Activated naive CD8-positive, alpha-beta T cell treated with anti-CD3 and anti-CD28 coated beads, Interleukin-2, amount 50 U/mL, for 16 hours (primary cell): ENCODE results near the gene KLHDC10.
"Not testable (repeated sequence)": the region's sequence is repeated elsewhere in the genome, so short reads cannot be mapped to it uniquely, and the experiment has no call there.

Experiments used
- DNase-seq: peaks from one replicate; pipeline ENCODE4 v3.0.0-alpha.2; 2020; ENCODE audit warnings: low read depth, low spot score

The KLHDC10 gene

DNA sequence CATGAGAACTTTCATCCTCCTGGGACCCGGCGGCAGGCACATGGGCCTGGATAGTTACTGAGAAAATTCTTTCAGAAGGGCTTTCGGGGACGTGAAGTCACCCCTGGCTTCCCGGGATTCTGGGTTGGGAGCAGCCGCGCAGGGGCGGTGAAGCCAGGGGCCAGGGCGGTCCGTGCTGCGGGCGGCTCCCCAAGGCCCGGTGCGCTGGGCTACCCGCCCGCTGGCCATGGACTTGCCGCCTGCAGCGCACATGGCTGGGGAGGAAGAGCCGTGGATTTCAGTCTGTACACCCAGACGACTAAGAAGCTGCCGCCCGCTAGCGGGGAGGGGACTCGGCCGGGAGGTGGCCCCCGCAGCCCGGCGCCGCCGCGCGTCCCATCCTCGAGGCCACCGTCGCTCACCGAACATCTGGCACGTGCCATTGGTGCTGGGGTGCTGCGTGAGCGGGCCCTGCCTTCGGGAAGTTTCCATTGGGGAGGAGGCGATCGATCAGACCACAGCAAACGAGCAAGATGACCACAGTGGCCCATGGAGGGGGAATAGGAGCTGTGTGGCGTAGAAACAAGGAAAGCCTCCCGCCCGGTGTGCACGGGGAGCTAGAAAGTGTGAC, 70.3 kb downstream of the KLHDC10 start:
- no peak for DNase-seq

DNA sequence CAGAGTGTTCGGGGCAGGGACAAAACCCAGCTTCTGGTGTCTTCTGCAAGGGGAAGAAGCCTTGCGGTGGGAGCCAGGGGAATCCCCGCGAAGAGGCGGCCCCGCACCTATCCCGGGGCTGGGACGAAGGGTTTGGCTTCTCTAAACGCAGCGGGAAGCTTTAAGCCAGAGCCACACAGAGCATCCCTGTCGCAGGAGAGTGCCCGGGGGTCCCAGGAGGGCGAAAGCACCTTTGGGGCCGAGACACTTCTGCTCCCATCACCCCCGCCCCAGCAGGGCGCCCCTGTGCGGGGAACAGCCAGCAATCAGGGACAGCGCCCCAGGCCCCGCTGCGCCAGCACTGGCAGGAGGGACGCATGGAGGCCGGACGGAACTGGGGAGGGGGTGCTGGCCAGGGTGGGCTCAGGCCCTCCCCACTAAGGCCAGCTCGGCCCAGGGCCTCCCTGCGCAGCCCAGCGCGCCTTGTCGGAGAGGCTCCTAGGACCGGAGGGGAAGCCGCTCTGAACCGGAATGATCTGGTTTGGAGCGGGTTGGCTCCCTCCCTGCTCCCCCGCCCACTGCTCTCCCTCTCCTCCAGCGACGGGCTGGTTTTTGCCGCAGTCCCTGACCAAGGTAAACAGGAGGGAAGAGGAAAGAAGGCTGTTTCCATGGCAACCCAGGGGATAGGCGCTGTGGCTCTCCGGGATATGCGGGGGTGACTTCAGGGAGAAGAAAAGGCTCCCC, 71.0 kb downstream of the KLHDC10 start:
- no peak for DNase-seq

DNA sequence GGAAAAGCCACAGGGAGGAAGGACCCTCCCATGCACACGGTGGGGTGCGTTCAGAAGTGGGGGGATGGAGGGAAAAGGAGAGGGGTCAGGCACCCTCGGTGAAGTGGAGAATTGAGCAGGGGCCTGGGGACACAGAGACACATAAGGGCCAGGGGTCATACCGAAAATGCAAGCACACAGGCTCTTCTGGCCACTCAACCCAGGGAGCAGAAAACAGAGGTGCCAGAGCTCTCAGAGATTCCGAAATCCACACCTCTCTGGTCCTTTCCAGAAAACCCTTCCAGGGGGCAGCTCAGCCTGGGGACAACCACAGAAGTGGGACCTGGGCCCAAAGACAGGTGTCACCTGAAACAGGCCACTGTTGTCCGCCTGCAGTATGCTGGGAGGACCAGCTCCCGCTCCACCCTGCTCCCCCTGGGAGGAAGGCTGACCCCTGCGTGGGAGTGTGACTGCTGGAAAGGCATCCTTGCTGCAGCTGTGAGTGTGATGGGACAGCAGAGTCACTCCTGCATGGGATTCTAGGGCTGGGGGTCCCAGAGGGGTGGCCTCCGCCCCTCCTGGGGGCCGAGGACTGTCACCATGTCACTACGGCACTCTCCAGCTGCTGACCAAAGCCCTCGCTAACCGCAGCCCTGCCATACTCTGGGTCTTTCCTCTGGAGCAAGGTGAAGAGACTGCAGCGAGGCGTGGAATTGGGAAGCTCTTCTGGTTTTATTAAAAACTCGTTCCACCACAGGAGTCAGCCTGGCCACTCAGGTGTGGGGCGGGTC, 71.7 kb downstream of the KLHDC10 start:
- no peak for DNase-seq

DNA sequence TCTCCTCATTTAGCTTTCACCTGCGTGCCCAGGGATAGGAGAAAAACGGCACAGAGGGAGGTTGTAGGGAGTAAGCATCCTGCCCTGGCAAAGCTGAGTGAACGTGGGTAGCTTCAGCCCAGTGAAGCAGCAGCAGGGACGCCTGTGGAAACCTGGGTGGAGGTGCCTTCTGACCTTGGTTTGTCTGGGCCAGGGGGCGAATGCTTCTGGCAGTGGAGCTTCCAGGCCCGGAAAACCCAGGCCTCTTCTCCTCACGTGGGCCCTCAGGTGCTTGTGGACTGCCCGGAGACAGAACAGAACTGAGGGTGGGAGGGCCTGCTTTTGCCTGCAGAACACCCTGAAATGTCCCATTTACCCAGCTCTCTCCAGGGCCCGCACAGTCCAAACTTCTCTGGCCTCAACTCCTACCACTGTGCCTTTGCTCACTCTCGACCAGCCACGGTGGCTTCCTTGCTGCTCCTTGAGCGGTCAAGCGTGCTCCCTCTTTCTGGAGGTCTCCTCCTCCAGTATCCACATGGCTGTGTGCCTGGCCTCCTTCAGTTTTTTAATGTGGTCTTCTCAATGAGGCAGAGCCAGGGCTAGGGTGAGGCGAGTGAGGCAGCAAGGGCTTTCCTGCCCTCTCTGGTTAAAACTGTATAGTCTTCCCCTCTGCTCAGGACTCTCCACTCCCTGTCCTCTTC, 72.5 kb downstream of the KLHDC10 start:
- no peak for DNase-seq

DNA sequence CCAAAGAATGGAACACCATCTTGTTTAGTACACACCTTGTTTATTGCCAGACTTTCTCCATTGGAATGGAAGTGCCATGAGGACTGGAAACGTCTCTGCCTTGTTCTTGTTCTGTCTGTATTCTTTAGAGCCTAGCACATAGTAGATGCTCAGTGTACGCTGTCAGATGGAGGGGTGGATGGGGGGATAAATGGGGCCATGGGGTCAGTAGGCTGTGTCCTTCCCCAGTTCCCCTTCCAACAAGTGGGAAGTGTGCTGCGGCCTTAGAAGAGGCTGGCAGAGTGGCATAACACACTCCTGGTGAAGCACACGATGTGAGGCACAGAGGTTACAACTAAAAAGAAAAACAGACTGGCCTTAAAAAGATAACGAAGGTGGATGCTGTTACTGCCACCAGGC, 73.0 kb downstream of the KLHDC10 start:
- DNase-seq, result no peak

DNA sequence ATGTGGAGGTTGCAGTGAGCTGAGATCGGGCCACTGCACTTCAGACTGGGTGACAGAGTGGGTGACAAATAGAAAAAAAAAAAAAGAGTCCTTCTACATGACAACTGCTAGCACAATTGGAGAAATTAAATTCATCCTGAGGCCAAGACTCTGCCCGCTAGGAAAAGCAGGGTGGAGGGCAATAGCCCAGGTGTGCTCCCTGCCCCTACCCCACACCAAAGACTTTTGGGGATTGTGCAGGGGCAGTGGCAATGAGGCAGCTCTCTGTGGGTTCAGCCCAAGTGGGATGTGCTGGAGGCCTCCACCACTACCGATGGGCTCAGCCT, 73.6 kb downstream of the KLHDC10 start:
- DNase-seq, result no peak

DNA sequence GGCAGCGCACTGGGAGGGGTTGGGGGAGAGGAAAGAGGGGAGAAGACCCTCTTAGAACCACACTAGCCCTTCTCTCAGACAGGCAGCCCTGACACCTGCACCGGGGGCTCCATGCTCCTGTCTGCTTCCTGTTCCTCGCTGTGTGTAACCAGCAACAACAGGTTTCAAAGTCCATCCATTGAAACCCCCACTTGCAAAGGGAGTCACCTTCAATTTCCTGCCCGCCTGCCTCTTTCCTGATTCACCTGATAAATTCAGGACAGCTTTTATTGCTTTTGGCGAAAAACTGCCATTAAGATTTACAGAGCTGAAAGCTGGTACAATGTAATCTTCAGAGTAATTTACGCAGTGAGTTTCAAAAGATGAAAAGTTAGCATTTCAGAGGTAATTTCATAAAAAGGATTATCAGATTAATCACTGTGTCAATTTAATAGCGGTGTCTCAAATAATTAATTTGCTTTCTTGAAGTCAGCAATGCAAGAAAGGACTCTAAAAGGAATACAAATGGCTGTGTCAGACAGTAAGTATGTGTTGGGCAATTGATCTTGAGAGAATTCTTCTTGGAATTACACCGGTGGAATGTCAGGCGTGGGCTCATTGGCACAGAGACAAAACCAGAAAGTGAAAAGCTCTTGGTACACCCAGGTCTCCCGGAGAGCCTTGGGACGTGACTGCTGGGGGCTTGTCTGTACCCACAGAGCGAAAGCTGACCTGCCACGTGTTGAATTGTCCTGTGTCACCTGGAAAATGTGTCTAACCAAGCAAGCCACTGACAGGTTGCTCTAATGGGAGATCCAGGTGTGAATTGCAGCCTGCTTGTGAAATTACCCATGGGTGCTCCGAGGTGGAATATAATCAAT, 74.2 kb downstream of the KLHDC10 start:
- DNase-seq, result no peak

DNA sequence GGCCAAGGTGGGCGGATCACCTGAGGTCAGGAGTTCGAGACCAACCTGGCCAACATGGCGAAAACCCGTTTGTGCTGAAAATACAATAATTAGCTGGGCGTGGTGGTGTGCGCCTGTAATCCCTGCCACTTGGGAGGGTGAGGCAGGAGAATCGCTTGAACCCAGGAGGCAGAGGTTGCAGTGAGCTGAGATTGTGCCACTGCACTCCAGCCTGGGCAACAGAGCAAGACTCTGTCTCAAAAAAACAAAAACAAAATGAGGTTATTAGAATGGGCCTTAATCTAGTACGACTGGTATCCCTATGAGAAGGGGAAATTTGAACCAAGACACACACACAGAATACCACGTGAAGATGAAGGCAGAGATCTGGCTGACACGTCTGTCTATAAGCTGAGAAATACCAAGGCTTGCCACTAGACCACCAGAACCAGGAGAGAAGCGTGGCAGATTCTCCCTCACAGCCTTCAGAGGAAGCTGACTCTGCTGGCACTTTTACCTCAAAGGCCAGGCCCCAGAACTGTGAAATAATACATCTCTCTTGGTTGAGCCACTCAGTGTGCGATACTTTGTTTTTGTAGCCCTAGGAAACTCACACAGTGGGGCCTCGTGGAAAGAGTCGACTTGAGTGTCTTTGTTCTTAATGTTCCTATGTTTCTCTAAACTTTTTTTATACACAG, 75.2 kb downstream of the KLHDC10 start:
- DNase-seq, result no peak

DNA sequence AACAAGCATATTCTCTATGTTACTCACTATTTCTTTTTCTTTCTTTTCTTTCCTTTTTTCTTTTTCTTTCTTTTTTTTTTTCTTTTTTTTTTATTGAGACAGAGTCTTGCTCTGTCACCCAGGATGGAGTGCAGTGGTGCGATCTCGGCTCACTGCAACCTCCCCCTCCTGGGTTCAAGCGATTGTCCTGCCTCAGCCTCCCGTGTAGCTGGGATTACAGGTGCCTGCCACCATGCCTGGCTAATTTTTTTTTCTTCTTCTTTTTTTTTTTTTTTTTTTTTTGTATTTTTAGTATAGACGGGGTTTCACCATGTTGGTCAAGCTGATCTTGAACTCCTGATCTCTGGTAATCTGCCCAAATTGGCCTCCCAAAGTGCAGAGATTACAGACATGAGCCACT, 75.8 kb downstream of the KLHDC10 start:
- DNase-seq, result not testable (repeated sequence)

DNA sequence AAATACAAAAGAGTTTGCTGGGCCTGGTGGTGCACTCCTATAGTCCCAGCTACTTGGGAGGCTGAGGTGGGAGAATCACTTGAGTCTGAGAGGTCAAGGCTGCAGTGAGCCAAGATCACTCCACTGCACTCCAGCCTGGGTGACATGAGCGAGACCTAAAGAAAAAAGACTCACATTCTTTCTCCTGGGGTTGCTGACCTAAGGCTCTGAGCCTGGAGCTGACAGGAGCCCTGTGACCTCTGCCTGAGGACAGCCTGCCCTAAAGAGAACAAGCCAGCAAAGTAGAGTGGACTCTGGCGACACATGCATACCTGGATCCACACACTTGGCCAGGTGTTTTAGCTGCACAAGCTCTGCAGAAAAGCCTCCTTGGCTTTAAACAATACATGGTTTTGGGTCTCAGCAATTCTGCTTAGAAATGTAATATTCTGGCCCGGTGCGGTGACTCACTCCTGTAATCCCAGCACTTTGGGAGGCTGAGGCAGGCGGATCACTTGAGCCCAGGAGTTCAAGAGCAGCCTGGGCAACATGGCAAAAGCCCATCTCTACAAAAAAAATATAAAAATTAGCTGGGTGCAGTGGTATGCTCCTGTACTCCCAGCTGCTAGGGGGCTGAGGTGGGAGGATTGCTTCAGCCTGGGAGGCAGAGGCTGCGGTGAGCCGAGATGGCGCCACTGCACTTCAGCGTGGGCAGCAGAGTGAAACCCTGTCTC, 76.5 kb downstream of the KLHDC10 start:
- no peak for DNase-seq

DNA sequence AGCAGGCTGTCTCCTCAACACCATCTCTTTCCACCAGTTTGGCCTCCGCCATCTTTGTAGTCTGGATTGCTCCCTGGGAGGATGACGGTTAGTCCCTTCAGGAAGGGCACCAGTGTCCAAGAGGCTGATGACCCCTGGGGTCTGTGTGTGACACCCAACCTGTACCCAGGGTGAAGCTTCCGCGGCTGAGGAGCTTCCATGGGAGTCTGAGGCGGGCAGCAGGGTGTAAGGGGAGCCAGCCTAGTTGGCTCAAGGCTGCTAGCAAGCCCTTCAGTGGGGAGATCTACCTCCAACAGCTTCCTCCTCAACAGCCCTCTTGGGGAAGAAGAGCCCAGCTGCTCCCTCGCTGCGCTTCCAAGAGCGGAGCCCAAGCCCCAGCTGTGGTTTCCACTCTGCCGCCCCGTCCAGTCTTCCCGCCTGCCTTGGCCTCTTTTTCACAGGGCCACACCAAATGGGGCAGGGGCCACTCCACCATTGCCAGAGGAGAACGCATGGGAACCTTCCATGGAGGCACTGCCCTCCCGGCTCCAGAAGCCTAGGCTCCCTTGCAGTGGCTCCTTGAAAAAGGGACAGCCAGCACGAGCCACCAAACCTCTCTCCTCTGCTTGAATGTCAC, 77.5 kb downstream of the KLHDC10 start:
- no peak for DNase-seq

DNA sequence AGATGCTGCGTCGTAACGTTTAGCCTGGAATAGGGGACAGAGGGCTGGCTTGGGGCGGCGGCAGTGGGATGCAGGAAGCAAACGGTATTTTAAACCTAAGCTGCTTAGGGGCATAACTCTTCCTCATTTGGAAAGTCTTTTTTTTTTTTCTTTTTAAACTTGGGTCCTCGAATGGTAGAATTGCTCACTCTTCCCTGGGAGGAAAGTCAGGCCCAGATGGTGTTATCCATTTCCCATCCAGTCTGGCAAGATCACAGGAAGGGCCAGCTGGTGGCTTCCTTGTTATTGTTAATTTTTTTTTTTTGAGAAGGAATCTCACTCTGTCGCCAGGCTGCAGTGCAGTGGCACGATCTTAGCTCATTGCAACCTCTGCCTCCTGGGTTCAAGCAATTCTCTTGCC, 78.2 kb downstream of the KLHDC10 start:
- DNase-seq, result no peak

DNA sequence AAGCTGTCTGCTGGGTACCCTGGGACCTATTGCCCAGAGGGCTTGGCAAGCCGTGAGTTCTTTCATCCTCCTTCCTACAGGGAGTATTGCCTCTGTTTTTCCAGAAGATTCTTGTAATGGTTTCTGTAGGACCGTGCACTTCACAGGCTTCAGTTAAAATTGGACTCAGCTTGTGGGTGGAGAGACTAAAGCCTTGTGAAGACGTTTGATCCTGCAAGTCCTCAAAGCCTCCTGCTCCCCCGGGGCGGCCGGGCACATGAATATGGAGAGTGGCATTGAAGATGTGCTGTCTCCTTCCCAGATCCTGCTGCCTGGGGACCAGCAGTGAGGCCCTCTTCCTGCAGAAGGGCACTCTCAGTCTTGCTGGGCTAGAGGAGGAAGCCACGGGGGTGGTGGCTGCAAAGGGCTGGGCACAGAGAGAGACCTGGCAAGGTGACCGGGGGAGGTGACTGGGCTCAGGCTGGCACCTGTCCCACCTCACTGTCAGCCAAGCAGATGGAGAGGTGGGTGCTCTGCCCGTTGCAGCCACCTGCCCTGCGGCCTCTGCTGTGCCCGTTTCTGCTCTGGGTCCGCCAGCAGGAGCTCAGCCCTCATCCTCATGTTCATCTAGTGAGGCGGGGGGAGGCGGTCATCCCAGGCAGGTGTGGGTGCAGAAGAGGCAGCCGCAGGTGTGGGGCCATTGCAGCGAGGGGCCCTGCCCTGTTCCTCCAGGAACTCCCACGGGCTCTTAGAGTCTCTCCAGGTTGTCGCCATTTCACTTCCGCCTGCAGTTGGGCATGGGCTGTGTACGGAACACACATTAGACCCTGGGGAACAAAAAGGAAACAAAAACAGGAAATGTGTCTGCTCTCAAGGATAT, 79.2 kb downstream of the KLHDC10 start:
- no peak for DNase-seq

DNA sequence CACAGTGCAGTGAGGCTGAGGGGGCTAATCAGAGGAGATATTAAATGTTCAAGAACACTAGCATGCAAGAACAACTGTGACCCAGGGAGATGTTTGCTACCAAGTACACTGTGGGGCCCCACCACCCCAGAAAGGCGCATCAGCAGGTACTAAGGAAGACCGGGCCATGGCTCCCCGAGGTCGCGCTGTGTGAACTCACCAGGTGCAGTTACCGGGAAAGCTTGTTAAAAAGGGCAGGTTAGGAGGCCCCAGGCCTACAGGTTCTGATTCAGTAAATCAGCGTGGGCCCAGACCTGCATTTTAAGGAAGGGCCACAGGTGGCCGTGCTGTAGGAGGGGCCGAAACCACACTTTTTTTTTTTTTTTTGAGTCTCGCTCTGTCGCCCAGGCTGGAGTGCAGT, 80.3 kb downstream of the KLHDC10 start:
- no peak for DNase-seq

DNA sequence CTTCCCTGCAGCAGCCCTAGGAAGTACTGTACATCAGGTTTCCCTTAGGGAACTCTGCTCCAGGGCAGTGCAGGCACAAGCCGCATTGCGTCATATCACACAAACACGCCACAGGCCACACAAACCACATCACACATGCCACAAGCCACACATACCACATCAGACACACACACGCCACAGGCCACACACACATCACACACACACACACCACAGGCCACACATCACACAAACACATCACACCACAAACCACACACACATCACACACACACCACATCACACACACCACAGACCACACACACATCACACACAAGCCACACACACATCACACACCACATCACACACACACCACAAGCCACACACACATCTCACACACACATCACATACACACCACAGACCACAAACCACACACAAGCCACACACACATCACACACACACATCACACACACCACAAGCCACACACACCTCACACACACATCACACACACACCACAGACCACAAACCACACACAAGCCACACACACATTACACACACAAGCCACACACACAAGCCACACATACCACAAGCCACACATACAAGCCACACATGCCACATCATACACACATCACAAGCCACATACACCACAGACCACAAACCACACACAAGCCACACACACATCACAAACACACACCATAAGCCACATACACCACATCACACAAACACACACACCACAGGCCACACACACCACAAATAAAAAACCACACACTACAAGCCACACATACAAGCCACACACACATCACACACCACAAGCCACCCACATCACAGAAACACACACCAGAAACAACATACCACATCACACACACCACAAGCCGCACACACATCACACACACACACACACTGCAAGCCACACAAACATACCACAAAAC, 81.5 kb downstream of the KLHDC10 start:
- DNase-seq, result no peak

DNA sequence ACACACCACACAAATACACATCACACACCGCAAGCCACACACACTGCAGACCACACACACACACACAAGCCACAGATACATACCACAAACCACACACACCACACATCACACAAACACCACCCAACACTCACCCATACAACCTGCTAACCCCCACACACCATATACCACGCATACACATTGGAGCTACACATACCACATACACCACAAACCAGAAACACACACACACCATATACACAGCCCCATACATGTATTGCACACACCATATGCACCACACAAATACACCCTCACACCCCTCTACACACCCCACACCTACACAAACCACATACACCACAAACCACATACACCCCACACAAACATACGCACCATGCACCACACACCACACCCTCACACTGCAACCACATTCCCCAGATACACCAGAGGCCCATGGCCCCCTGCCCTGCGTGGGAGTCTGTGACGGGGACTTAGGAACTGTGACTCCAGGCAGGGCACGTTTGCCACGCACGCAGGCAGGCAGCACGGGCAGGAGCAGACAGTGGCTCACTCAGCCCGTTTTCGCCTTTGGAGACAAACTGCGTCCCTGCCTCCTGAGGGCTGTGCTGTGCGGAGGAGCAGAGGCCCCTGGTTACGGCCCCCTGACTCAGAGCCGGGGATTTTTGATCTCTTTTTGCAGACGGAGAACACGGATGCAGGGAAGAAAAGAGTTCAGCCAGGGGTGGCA, 82.3 kb downstream of the KLHDC10 start:
- DNase-seq, result no peak

DNA sequence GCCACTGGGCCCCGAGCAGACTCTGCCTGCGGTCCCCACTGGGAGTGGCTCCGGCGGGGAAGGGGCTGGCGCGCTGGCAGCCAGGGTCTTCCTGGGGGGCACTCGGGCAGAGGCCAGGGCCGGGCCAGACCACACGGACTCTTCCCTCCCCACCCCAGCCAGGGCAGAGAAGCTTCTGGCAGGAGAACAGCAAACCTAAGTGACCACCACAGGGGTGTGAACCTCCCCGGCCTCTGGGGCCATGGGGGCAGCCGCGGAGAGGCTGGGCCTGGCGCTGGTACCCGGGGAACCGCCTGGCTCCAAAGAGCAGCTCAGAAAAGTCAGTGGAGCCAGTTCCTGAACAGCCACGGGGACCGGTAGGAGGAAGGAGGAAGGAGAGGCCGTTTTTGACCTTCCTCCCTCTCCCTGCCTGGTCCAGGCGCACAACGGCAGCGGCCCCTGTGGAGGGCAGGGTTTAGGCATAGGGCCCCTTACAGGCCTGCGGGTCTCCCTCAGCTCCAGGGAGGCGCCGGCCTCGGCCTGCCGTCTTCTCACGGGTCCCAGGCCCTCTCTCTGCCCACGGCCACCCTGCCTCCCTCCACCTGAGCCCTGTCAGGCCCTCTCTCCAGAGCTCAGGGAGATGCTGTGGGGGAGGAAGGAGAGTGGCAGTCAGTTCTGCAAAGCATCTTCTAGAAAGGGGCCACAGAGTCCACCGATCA, 83.0 kb downstream of the KLHDC10 start:
- DNase-seq, result no peak
